H9 (cell line): ENCODE measurements around the gene FBXL15. TPM values are rescaled to one million over a fixed set of nuclear protein-coding genes. Genes with fewer than 3 reads are reported as not detected.

Experiments used
- DNase-seq: peaks from one replicate; pipeline ENCODE4 v3.0.0-alpha.2; 2017
- H2AFZ ChIP-seq: one replicate; pipeline ENCODE4 v1.6.1; 2013; ENCODE audit warnings: mild to moderate bottlenecking, low read length, control low read depth, moderate library complexity
- H2AK5ac ChIP-seq: 2 replicates; pipeline ENCODE4 v1.6.1; 2013; ENCODE audit warnings: low read length, control low read depth, mixed read lengths; ENCODE audit not compliant: insufficient read length
- H2BK120ac ChIP-seq: one replicate; pipeline ENCODE4 v1.6.1; 2013; ENCODE audit warnings: low read depth, mild to moderate bottlenecking, low read length, control low read depth, inconsistent platforms; ENCODE audit not compliant: poor library complexity, severe bottlenecking
- H2BK12ac ChIP-seq: 2 replicates; pipeline ENCODE4 v1.6.1; 2013; ENCODE audit warnings: low read length, control low read depth, mixed read lengths, low read depth; ENCODE audit not compliant: insufficient read length
- H2BK15ac ChIP-seq: 2 replicates; pipeline ENCODE4 v1.6.1; 2013; ENCODE audit warnings: low read depth, low read length, control low read depth
- H2BK20ac ChIP-seq: one replicate; pipeline ENCODE4 v1.6.1; 2013; ENCODE audit warnings: low read depth, mild to moderate bottlenecking, low read length, control low read depth, inconsistent platforms; ENCODE audit not compliant: poor library complexity, severe bottlenecking
- H2BK5ac ChIP-seq: 2 replicates; pipeline ENCODE4 v1.6.1; 2013; ENCODE audit warnings: low read length, control low read depth, mixed read lengths; ENCODE audit not compliant: insufficient read length
- H3K14ac ChIP-seq: 2 replicates; pipeline ENCODE4 v1.6.1; 2013; ENCODE audit warnings: low read length, control low read depth; ENCODE audit not compliant: insufficient read depth
- H3K18ac ChIP-seq: 2 replicates; pipeline ENCODE4 v1.6.1; 2013; ENCODE audit warnings: low read depth, mild to moderate bottlenecking, mixed read lengths, low read length, control low read depth; ENCODE audit not compliant: insufficient read length
- H3K23ac ChIP-seq: 2 replicates; pipeline ENCODE4 v1.6.1; 2013; ENCODE audit warnings: low read length, control low read depth, mixed read lengths, low read depth; ENCODE audit not compliant: insufficient read length
- H3K23me2 ChIP-seq: 2 replicates; pipeline ENCODE4 v1.6.1; 2013; ENCODE audit warnings: low read depth, mild to moderate bottlenecking, mixed read lengths, low read length, control low read depth; ENCODE audit not compliant: insufficient read length, poor library complexity, severe bottlenecking
- H3K27ac ChIP-seq: 2 replicates; pipeline ENCODE4 v1.5.1; 2013; ENCODE audit warnings: low read length, control low read depth, mixed read lengths, low read depth; ENCODE audit not compliant: insufficient read length
- H3K27me3 ChIP-seq: 2 replicates; pipeline ENCODE4 v1.6.1; 2013; ENCODE audit warnings: low read length, control low read depth, inconsistent platforms; ENCODE audit not compliant: insufficient read depth
- H3K4ac ChIP-seq: 2 replicates; pipeline ENCODE4 v1.6.1; 2013; ENCODE audit warnings: low read depth, mild to moderate bottlenecking, control low read depth, inconsistent platforms, low read length, moderate library complexity
- H3K4me1 ChIP-seq: 2 replicates; pipeline ENCODE4 v1.6.1; 2013; ENCODE audit warnings: low read length, control low read depth, inconsistent platforms; ENCODE audit not compliant: insufficient read depth
- H3K4me2 ChIP-seq: 2 replicates; pipeline ENCODE4 v1.6.1; 2013; ENCODE audit warnings: low read length, control low read depth, mixed read lengths; ENCODE audit not compliant: insufficient read length, insufficient read depth
- H3K56ac ChIP-seq: 2 replicates; pipeline ENCODE4 v1.6.1; 2013; ENCODE audit warnings: low read depth, mild to moderate bottlenecking, mixed read lengths, low read length, control low read depth; ENCODE audit not compliant: insufficient read length
- H3K79me1 ChIP-seq: 2 replicates; pipeline ENCODE4 v1.6.1; 2013; ENCODE audit warnings: low read depth, mild to moderate bottlenecking, moderate library complexity, low read length, control low read depth, inconsistent platforms; ENCODE audit not compliant: insufficient read depth, poor library complexity, severe bottlenecking
- H3K79me2 ChIP-seq: 2 replicates; pipeline ENCODE4 v1.6.1; 2013; ENCODE audit warnings: low read length, control low read depth, inconsistent platforms; ENCODE audit not compliant: insufficient read depth
- H3K9ac ChIP-seq: 2 replicates; pipeline ENCODE4 v1.6.1; 2013; ENCODE audit warnings: low read length, control low read depth, mixed read lengths; ENCODE audit not compliant: insufficient read length; ENCODE audit errors: extremely low read depth
- H3K9me3 ChIP-seq: one replicate; pipeline ENCODE4 v1.6.1; 2013; ENCODE audit warnings: low read depth, low read length, inconsistent platforms; ENCODE audit not compliant: control insufficient read depth
- H3T11ph ChIP-seq: one replicate; pipeline ENCODE4 v1.6.1; 2013; ENCODE audit warnings: mild to moderate bottlenecking, low read length, control low read depth, inconsistent platforms
- H4K20me1 ChIP-seq: one replicate; pipeline ENCODE4 v1.6.1; 2013; ENCODE audit not compliant: control insufficient read depth, insufficient read length, insufficient read depth
- H4K5ac ChIP-seq: 2 replicates; pipeline ENCODE4 v1.6.1; 2013; ENCODE audit warnings: low read depth, mild to moderate bottlenecking, mixed read lengths, low read length, control low read depth; ENCODE audit not compliant: insufficient read length
- H4K8ac ChIP-seq: replicated peaks from 2 replicates; pipeline ENCODE4 v1.6.1; 2013; ENCODE audit warnings: low read length, control low read depth, mixed read lengths, low read depth; ENCODE audit not compliant: insufficient read length
- H4K91ac ChIP-seq: 2 replicates; pipeline ENCODE4 v1.6.1; 2013; ENCODE audit warnings: low read depth, mild to moderate bottlenecking, moderate library complexity, mixed read lengths, low read length, control low read depth; ENCODE audit not compliant: insufficient read length
- H3K27ac Mint-ChIP-seq, 3 experiments: 2 replicates in 2 of 3; 3 replicates in 1 of 3; pipeline ENCODE4 v1.8.0; 2020 to 2021; ENCODE audit warnings: mixed read lengths in 3 of 3, mild to moderate bottlenecking in 1 of 3, moderate library complexity in 1 of 3
- H3K27me3 Mint-ChIP-seq: 2 replicates; pipeline ENCODE4 v1.8.0; 2021; ENCODE audit warnings: low read depth, mild to moderate bottlenecking, moderate library complexity, mixed read lengths
- H3K36me3 Mint-ChIP-seq, 3 experiments: 2 replicates in 2 of 3; 3 replicates in 1 of 3; pipeline ENCODE4 v1.8.0; 2020 to 2021; ENCODE audit warnings: low read depth in 3 of 3, mixed read lengths in 3 of 3; ENCODE audit not compliant: insufficient read depth in 1 of 3
- H3K4me1 Mint-ChIP-seq, 2 experiments: 2 replicates each; pipeline ENCODE4 v1.8.0; 2020; ENCODE audit warnings: mixed read lengths in 2 of 2
- H3K4me3 Mint-ChIP-seq, 2 experiments: 2 replicates in 1 of 2; 3 replicates in 1 of 2; pipeline ENCODE4 v1.8.0; 2020 to 2021; ENCODE audit warnings: mild to moderate bottlenecking in 2 of 2, mixed read lengths in 2 of 2, moderate library complexity in 1 of 2
- H3K9me3 Mint-ChIP-seq, 2 experiments: 2 replicates in 1 of 2; 3 replicates in 1 of 2; pipeline ENCODE4 v1.8.0; 2020; ENCODE audit warnings: mild to moderate bottlenecking in 2 of 2, mixed read lengths in 2 of 2, moderate library complexity in 1 of 2
- WGBS: extraction: QIAGEN DNeasy Blood & Tissue Kit; methylation state at CpG from one replicate; pipeline ENCODE4 v1.1.7; 2013; ENCODE audit warnings: missing lambda C conversion rate, low lambda C conversion rate, mixed read lengths; ENCODE audit not compliant: insufficient read length; ENCODE audit errors: extremely low coverage; 5-methylcytosine and 5-hydroxymethylcytosine counted together
- total RNA-seq: library from RNA; stranded (reverse); gene quantifications from 2 replicates; pipeline ENCODE4 v1.2.1, GENCODE V29; 2021
- TF ChIP-seq, protein P1 (sequence below): fragments of 200-600 bp; sonication (generic); conservative IDR thresholded peaks from 3 replicates; pipeline ENCODE4 v1.8.0; 2021; ENCODE audit warnings: antibody characterized with exemption, mild to moderate bottlenecking

The FBXL15 gene
- total RNA-seq, 1 experiment from 2014 or later = 9.1 TPM

DNA sequence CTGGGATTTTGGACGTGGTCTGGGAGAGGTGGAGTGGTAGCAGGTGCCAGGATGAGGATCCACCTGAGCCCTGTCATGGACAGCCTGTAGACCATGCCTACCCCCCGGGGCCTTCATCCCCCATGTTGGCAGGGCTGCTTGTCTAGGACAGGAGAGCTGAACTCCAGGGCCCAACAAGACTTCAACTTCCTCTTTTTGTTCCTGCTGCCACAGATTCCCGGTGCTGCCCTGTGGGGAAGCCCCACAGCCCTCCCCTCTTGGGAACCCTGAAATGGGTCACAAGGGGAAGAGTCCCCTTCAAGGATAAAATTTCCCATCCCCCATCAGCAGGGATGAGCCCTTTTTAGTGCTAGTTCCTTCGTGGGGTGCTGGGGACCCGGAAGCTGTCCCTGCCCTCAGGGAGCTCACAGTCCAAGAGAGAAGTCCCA is 13.0 kb downstream of the FBXL15 start:
- H3K27me3 Mint-ChIP-seq = peaks cover 62% of the 10 kb centered on the region
- Histone ChIP-seq H2AK5ac (no peak overlapping the region), H4K8ac (no peak overlapping the region), H3K18ac (no peak overlapping the region), H3K56ac (no peak overlapping the region), H2BK20ac (no peak overlapping the region), H2BK15ac (no peak overlapping the region), H3K23me2 (peaks cover 9% of the 10 kb centered on the region), H3K9ac (no peak overlapping the region), H3K79me2 (no peaks in the 10 kb centered on the region), H3K27me3 (peaks cover 29% of the 10 kb centered on the region; the same call in 1 of the 2 replicates), H3K4me1 (peaks cover 5% of the 10 kb centered on the region; the same call in 1 of the 2 replicates), H2BK5ac (no peak overlapping the region), H2BK120ac (no peak overlapping the region), H3K23ac (no peak overlapping the region), H3K4me2 (no peak overlapping the region), H4K20me1 (no peaks in the 10 kb centered on the region), H3K14ac (no peak overlapping the region), H3K27ac (no peak overlapping the region), H3K9me3 (no peaks in the 10 kb centered on the region), H2AFZ (no peak overlapping the region), H4K5ac (no peak overlapping the region), H3K79me1 (no peaks in the 10 kb centered on the region), H4K91ac (no peak overlapping the region), H3K4ac (no peak overlapping the region), H2BK12ac (no peak overlapping the region), H3T11ph (no peak overlapping the region)
- H3K4me1 Mint-ChIP-seq = peaks cover 16 to 34% of the 10 kb centered on the region in 2 experiments
- TF ChIP-seq, protein P1, sequence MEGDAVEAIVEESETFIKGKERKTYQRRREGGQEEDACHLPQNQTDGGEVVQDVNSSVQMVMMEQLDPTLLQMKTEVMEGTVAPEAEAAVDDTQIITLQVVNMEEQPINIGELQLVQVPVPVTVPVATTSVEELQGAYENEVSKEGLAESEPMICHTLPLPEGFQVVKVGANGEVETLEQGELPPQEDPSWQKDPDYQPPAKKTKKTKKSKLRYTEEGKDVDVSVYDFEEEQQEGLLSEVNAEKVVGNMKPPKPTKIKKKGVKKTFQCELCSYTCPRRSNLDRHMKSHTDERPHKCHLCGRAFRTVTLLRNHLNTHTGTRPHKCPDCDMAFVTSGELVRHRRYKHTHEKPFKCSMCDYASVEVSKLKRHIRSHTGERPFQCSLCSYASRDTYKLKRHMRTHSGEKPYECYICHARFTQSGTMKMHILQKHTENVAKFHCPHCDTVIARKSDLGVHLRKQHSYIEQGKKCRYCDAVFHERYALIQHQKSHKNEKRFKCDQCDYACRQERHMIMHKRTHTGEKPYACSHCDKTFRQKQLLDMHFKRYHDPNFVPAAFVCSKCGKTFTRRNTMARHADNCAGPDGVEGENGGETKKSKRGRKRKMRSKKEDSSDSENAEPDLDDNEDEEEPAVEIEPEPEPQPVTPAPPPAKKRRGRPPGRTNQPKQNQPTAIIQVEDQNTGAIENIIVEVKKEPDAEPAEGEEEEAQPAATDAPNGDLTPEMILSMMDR = no peak
- H3K9me3 Mint-ChIP-seq = no peaks in the 10 kb centered on the region; a peak in 1 of 5 replicates
- H3K27ac Mint-ChIP-seq = no peak overlapping the region
- DNase-seq = no peak
- peak overlapping the region in 1 of 2 experiments; percentile 97; a peak in 2 of 5 replicates for H3K4me3 Mint-ChIP-seq
- H3K36me3 Mint-ChIP-seq = 0 out of 7 replicates have a peak, but pooled peaks cover 0 to 1% (median 0%) of the 10 kb centered on the region in 3 experiments
- no CpG with 5 or more reads among the region's 5 CpGs for WGBS
